GM12873 (cell line): ENCODE measurements around the gene HIBCH.

Experiments
- TF ChIP-seq, protein P1 (sequence below): IDR thresholded peaks from 2 replicates; pipeline ENCODE4 v1.5.1; 2012; ENCODE audit warnings: low read depth, mild to moderate bottlenecking, moderate library complexity, low read length, control low read depth; ENCODE audit not compliant: insufficient read depth; ENCODE audit errors: missing control alignments

Gene HIBCH

DNA sequence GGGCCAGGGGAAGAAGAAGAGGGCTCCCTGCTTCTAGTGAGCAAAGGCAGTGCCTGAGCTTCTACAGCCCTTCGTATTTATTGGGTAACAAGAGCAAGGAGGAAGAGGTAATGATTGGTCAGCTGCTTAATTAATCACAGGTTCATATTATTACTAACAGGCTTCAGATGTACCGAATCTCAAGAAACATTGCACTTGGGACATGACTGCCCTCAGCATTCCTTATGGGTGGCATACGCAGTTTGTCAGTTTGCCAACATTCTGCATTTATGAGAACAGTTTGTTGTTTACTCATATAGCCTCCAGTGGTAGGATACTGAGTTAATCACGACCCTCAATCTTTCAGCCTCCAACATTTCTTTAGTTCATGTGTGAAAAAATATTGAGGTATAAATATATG is 84.5 kb downstream of the HIBCH start:
- TF ChIP-seq, protein P1, sequence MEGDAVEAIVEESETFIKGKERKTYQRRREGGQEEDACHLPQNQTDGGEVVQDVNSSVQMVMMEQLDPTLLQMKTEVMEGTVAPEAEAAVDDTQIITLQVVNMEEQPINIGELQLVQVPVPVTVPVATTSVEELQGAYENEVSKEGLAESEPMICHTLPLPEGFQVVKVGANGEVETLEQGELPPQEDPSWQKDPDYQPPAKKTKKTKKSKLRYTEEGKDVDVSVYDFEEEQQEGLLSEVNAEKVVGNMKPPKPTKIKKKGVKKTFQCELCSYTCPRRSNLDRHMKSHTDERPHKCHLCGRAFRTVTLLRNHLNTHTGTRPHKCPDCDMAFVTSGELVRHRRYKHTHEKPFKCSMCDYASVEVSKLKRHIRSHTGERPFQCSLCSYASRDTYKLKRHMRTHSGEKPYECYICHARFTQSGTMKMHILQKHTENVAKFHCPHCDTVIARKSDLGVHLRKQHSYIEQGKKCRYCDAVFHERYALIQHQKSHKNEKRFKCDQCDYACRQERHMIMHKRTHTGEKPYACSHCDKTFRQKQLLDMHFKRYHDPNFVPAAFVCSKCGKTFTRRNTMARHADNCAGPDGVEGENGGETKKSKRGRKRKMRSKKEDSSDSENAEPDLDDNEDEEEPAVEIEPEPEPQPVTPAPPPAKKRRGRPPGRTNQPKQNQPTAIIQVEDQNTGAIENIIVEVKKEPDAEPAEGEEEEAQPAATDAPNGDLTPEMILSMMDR, result no peak

DNA sequence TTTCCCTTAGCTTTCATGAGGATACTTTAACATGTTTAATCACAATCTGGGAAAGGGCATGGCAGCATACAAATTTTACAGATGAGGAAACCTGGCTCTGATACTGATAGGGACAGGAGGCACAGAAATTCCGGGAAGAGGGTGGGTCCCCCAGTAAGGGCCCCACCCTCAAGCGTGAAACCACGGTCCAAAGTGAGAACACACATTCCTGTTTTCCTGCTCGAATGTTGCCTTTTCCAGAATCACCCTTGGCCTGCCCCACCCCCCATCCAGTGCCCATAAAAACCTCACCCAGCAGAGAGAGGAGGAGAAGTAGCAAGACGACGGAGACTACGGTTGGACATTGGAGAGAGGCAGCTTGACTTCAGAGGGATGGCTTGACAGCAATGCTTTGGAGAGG is 98.2 kb downstream of the HIBCH start:
- TF ChIP-seq, protein P1, result no peak

DNA sequence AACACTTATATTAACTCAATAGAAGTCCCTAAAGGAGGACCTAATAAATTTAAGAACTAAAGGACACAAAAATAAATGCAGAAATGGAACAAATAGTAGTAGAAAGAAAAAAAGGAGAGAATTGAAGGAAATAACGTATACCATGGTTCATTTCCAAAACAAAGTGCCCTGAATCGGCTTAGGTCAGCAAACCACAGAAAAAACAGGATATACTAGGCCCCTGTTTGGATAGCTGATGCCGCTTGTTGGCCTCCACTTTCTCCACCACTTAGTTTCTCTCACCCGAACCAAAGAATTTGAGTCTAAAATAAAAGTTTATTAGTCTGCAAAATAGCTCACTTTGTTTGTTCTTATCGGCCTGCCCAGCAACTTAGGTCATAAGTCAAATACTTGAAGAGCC is 100.4 kb downstream of the HIBCH start:
- TF ChIP-seq, protein P1, result no peak

DNA sequence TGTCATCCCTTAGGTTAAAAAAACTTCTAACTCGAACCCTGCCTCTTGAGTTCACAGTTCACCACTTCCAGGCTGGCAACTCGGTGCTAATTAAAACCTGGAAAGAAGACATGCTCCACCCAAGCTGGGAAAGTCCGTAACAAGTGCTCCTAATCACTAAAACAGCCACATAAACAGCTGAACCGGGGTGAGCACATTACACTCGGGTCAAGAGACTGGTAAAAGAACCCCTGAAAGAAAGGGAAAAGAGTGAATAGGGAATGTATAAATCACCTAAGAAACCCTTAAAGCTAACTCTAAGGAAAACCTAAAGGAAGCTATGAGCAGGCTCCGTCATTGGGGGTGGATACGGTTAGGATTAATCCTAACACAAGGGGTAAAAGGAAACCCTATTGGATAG is 102.0 kb downstream of the HIBCH start:
- TF ChIP-seq, protein P1, result no peak

DNA sequence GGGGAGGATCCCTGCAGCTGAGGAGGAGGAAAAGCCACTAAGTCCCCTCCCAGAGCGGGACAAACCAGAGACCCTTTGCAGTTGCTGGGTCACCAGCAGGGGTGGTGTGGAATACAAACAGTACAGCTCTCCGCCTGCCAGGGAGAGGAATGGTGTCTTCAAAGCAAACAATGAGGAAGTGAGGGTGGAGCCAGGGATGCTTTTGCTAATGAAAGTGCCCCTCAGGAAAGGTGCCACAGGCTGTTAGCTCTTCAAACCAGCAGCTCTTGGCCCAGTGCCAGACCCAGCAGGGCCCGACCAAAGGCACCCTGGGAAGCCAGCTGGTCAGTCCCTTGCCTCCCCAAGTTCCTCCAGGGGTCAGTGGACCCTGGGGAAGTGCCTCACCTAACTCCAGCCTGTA is 102.8 kb downstream of the HIBCH start:
- TF ChIP-seq, protein P1, result no peak

DNA sequence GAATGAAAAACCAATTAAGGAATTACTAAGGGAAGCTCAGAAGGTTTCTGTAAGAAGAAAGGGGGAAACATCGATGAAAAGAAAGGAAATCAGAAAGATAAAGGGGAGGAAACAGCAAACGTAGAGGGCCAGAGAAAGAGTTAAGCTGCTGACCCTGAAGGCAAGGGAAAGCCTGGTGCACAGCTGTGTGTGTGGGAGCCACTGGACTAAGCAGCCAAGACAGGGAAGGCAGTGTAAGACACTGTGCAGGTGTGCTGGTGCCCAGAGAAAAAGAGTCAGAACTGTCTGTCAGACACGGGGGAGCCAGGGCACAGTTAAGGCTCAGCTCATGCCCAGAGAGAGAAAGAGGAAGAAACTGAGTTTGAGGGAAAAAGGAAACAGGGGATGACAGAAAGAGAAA is 104.0 kb downstream of the HIBCH start:
- TF ChIP-seq, protein P1, result no peak

DNA sequence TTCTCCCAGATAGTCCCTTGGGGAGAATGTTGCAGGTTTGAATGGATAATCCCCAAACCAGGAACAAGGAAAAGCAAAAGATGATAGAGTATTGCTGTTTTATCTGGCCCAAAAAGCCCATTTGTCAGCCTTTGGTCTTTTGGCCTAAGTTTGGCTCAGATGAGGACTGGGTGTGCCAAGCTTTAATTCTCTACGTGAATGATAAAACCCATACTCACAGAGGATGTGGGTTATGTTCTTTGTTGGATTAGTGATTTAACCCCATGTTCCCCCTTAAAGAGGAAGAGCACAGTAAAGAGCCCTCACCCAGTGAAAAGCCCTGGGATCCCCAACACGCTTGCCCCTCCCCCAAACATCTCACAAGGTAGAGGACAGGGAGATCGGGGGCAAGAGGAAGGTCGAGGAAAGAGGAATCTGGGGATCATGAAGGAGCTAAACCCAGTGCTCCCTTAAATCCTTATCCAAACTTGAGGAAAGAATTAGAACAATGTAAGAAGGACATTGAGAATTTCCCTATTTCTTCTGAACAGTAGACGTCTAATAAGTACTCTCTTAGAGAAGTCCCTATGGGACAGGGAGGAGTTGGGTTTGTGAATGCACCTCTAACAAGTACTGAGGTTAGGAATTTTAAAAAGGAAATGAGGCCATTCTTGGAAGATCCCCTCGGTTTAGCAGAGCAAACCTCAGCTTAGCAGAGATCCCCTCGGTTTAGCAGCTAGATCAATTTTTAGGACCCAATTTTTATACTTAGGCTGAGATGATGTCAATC is 105.0 kb downstream of the HIBCH start:
- TF ChIP-seq, protein P1, result no peak
